IPS DF 6.9 (cell line): ENCODE results near the gene CTAGE1.

Experiments used
- DNase-seq: peaks from one replicate; pipeline ENCODE4 v3.0.0-alpha.2; 2013; ENCODE audit warnings: low read depth, low spot score
- H3K27ac ChIP-seq: one replicate; pipeline ENCODE4 v1.5.1; 2013; ENCODE audit warnings: low read length, control low read depth
- H3K27me3 ChIP-seq: 2 replicates; pipeline ENCODE4 v1.6.1; 2013; ENCODE audit warnings: mild to moderate bottlenecking, low read length; ENCODE audit not compliant: control insufficient read depth, insufficient read depth
- H3K36me3 ChIP-seq: 2 replicates; pipeline ENCODE4 v1.6.1; 2013; ENCODE audit warnings: low read length; ENCODE audit not compliant: control insufficient read depth, insufficient read depth
- H3K4me1 ChIP-seq: 2 replicates; pipeline ENCODE4 v1.6.1; 2013; ENCODE audit warnings: low read length; ENCODE audit not compliant: control insufficient read depth, insufficient read depth
- H3K4me3 ChIP-seq: 2 replicates; pipeline ENCODE4 v1.5.1; 2013; ENCODE audit warnings: mild to moderate bottlenecking, low read length
- H3K9me3 ChIP-seq: 2 replicates; pipeline ENCODE4 v1.6.1; 2013; ENCODE audit warnings: low read length, inconsistent platforms; ENCODE audit not compliant: control insufficient read depth, insufficient read depth
- WGBS: extraction: QIAGEN DNeasy Blood & Tissue Kit; methylation state at CpG from one replicate; pipeline ENCODE4 v1.1.7; 2013; ENCODE audit warnings: mixed read lengths, missing lambda C conversion rate; ENCODE audit not compliant: insufficient read length, insufficient coverage; 5-methylcytosine and 5-hydroxymethylcytosine counted together

CTAGE1 gene

GRCh38 chr18:22363867-22364463 is 53.8 kb downstream of the CTAGE1 start:
- no CpG with 5 or more reads among the region's 1 CpG for WGBS
- Histone ChIP-seq H3K9me3 (no peaks in the 10 kb centered on the region), H3K27ac (no peak overlapping the region), H3K4me1 (no peaks in the 10 kb centered on the region), H3K4me3 (no peak overlapping the region), H3K36me3 (no peaks in the 10 kb centered on the region), H3K27me3 (no peaks in the 10 kb centered on the region)
- DNase-seq = no peak
